Progenitor cell of endocrine pancreas (in vitro differentiated cells): ENCODE results near the gene COL27A1. TPM values are rescaled to one million over a fixed set of nuclear protein-coding genes. Genes with fewer than 3 reads are reported as not detected.
"Not testable (repeated sequence)": the region's sequence is repeated elsewhere in the genome, so short reads cannot be mapped to it uniquely, and the experiment has no call there.

ENCODE experiments used
- DNase-seq: peaks from one replicate; pipeline ENCODE4 v3.0.0; 2021; ENCODE audit warnings: low spot score; ENCODE audit not compliant: unreplicated experiment
- H3K27ac Mint-ChIP-seq: 2 replicates; pipeline ENCODE4 v1.8.0; 2021; ENCODE audit warnings: mild to moderate bottlenecking, moderate library complexity, mixed read lengths
- H3K27me3 Mint-ChIP-seq: 2 replicates; pipeline ENCODE4 v1.8.0; 2021; ENCODE audit warnings: mixed read lengths
- H3K36me3 Mint-ChIP-seq: 2 replicates; pipeline ENCODE4 v1.8.0; 2022; ENCODE audit warnings: mixed read lengths; ENCODE audit not compliant: insufficient read depth
- H3K4me1 Mint-ChIP-seq: 2 replicates; pipeline ENCODE4 v1.8.0; 2021; ENCODE audit warnings: low read depth, mixed read lengths
- H3K4me3 Mint-ChIP-seq: 2 replicates; pipeline ENCODE4 v1.8.0; 2021; ENCODE audit warnings: low read depth, mild to moderate bottlenecking, moderate library complexity, mixed read lengths
- H3K9me3 Mint-ChIP-seq: 2 replicates; pipeline ENCODE4 v1.8.0; 2021; ENCODE audit warnings: low read depth, mixed read lengths
- CTCF ChIP-seq: fragments of 200-600 bp; sonication (generic); IDR thresholded peaks from one replicate; pipeline ENCODE4 v1.5.0; 2021; ENCODE audit warnings: antibody characterized with exemption, mild to moderate bottlenecking; ENCODE audit not compliant: unreplicated experiment
- total RNA-seq: library from RNA; stranded (reverse); gene quantifications from 2 replicates; pipeline ENCODE4 v1.2.1, GENCODE V29; 2021

The COL27A1 gene
- total RNA-seq, 1 donor from 2014 or later: 178 TPM

- no peak for TF ChIP-seq CTCF
- DNase-seq: no peak
- no peaks in the 10 kb centered on the region for H3K36me3 Mint-ChIP-seq
- H3K27ac Mint-ChIP-seq: peak overlapping the region; percentile 76
- H3K9me3 Mint-ChIP-seq: peaks cover 3% of the 10 kb centered on the region
- H3K4me1 Mint-ChIP-seq: peaks cover 50% of the 10 kb centered on the region
- no peak overlapping the region for H3K4me3 Mint-ChIP-seq
- H3K27me3 Mint-ChIP-seq: peaks cover 5% of the 10 kb centered on the region
These were observed 30.5 kb upstream of the COL27A1 start for GRCh38 chr9:114124666-114125475.

- Mint-ChIP-seq H3K9me3 (peaks cover 3% of the 10 kb centered on the region), H3K36me3 (no peaks in the 10 kb centered on the region), H3K4me1 (peaks cover 44% of the 10 kb centered on the region), H3K4me3 (no peak overlapping the region), H3K27me3 (peaks cover 5% of the 10 kb centered on the region), H3K27ac (peak overlapping the region; percentile 26)
- DNase-seq: no peak
- no peak for TF ChIP-seq CTCF
These were observed 29.8 kb upstream of the COL27A1 start for GRCh38 chr9:114125476-114126013.

DNA sequence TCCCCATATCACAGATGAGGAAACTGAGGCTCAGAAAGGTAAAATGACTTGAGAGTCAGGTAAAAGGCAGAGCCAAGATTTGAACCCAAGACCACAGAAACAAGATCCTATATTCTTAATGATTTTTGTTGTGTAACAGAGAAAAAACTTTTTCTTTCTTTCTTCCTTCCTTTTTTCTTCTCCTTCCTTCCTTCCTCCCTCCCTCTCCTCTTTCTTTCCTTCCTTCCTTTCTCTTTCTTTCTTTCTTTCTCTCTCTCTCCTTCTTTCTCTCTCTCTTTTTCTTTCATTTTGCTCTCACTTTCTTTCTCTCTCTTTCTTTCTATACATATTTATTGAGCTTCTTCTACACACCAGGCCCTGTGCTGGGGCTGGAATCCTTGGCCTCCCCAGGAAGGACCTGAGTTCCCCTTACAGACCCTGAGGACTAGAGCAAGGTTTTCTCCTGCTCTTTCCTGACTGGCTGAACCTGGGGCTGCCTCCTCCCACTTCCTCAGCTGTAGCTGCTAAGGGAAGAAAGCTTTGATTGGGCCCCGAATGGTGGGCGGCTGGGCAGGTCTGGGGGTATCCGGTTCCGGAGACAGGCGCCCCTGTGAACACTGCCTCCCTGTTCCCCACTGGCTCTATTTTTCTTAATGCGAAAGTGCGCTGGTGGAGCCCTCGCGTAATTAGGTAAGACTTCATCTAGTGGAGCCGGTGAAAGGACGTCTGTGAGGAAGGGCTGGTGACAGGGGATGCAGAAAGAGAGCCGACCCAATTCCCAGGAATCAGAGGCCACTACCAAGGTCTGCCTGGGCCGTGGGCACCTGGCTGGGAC lies 28.9 kb upstream of the COL27A1 start:
- Mint-ChIP-seq H3K9me3 (peaks cover 3% of the 10 kb centered on the region), H3K27me3 (peaks cover 5% of the 10 kb centered on the region), H3K27ac (no peak overlapping the region), H3K4me1 (peaks cover 37% of the 10 kb centered on the region), H3K4me3 (no peak overlapping the region), H3K36me3 (no peaks in the 10 kb centered on the region)
- TF ChIP-seq CTCF: no peak
- no peak for DNase-seq

DNA sequence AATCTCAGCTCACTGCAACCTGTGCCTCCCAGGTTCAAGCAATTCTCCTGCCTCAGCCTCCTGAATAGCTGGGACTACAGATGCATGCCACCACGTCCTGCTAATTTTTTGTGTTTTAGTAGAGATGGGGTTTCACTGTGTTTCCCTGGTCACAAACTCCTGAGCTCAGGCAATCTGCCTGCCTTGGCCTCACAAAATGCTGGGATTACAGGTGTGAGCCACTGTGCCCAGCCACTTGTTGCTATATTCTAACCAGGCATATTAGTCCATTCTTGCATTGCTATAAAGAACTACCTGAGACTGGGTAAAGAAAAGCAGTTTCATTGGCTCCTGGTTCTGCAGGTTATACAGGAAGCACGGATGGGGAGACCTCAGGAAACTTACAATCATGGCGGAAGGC lies 26.6 kb upstream of the COL27A1 start:
- H3K9me3 Mint-ChIP-seq, H3K27me3 Mint-ChIP-seq, H3K36me3 Mint-ChIP-seq, DNase-seq, H3K27ac Mint-ChIP-seq, H3K4me3 Mint-ChIP-seq: not testable (repeated sequence)
- peaks cover 20% of the 10 kb centered on the region for H3K4me1 Mint-ChIP-seq

- Mint-ChIP-seq H3K27me3 (peaks cover 13% of the 10 kb centered on the region), H3K4me3 (no peak overlapping the region), H3K36me3 (no peaks in the 10 kb centered on the region), H3K9me3 (peaks cover 3% of the 10 kb centered on the region), H3K27ac (no peak overlapping the region), H3K4me1 (peaks cover 7% of the 10 kb centered on the region)
- no peak for TF ChIP-seq CTCF
- no peak for DNase-seq
These were observed 25.2 kb upstream of the COL27A1 start for GRCh38 chr9:114130141-114130540.
